Activated CD4-positive, alpha-beta memory T cell treated with anti-CD3 and anti-CD28 coated beads for 36 hours (primary cell): ENCODE results near the gene PRSS8. TPM values are rescaled to one million over a fixed set of nuclear protein-coding genes. Genes with fewer than 3 reads are reported as not detected.
"Not testable (repeated sequence)": the region's sequence is repeated elsewhere in the genome, so short reads cannot be mapped to it uniquely, and the experiment has no call there.

ENCODE experiments used
- CTCF ChIA-PET: fragments of 350-600 bp; sonication (Branson Sonifier 250); formaldehyde crosslinking; loops from one replicate; lab custom pipeline; 2021; ENCODE audit warnings: antibody characterized with exemption, inconsistent platforms; lab: Charles Lee
- POLR2A ChIA-PET: fragments of 350-600 bp; sonication (Branson Sonifier 250); formaldehyde crosslinking; loops from one replicate; lab custom pipeline; 2021; ENCODE audit warnings: antibody characterized with exemption; lab: Charles Lee
- DNase-seq: peaks from one replicate; pipeline ENCODE4 v3.0.0-alpha.2; 2020
- H3K27ac Mint-ChIP-seq: one replicate; pipeline ENCODE4 v1.8.0; 2021; ENCODE audit warnings: mixed read lengths
- H3K27me3 Mint-ChIP-seq: one replicate; pipeline ENCODE4 v1.8.0; 2021; ENCODE audit warnings: mixed read lengths
- H3K36me3 Mint-ChIP-seq: one replicate; pipeline ENCODE4 v1.8.0; 2021; ENCODE audit warnings: mixed read lengths
- H3K4me1 Mint-ChIP-seq: one replicate; pipeline ENCODE4 v1.8.0; 2021; ENCODE audit warnings: low read depth, mixed read lengths
- H3K4me3 Mint-ChIP-seq: one replicate; pipeline ENCODE4 v1.8.0; 2021; ENCODE audit warnings: mild to moderate bottlenecking, mixed read lengths
- H3K9me3 Mint-ChIP-seq: one replicate; pipeline ENCODE4 v1.8.0; 2021; ENCODE audit warnings: mixed read lengths
- intact Hi-C: fragments of 100-400 bp; cut with micrococcal nuclease; formaldehyde crosslinking; loops from one replicate; pipeline ENCODE4 v1.15.1; 2023
- total RNA-seq, 2 experiments: library from RNA; stranded (reverse); gene quantifications; one replicate each; pipeline ENCODE4 v1.2.3, GENCODE V29; 2021

Gene PRSS8
- total RNA-seq, 2 experiments from 2014 or later, result not detected

GRCh38 chr16:31143694-31144148, 8.2 kb upstream of the PRSS8 start:
- intact Hi-C loops, result loop anchor here (2.0 to 5.0 kb wide), 2 partner anchors 37 to 146 kb away; no protein-coding TSS in a partner anchor
- Mint-ChIP-seq H3K36me3 (no peaks in the 10 kb centered on the region), H3K27ac (peak overlapping the region; percentile 49), H3K4me3 (peak overlapping the region; percentile 23), H3K4me1 (peaks cover 13% of the 10 kb centered on the region), H3K9me3 (no peaks in the 10 kb centered on the region), H3K27me3 (peaks cover 4% of the 10 kb centered on the region)
- no peak for DNase-seq
- CTCF ChIA-PET, result interaction anchor here (1.2 to 2.9 kb wide), 6 partner anchors 14 to 288 kb away, joined by 3 to 36 read pairs (median 10); partner anchors contain the start of genes KAT8, PYDC1, ZNF646 and ZNF668
- POLR2A ChIA-PET, result interaction anchor here (2.9 kb wide), 2 partner anchors 25 to 36 kb away, joined by 27 to 44 read pairs; partner anchors contain the start of genes FUS and KAT8

- no peak for DNase-seq
- Mint-ChIP-seq H3K4me3 (peak overlapping the region; percentile 23), H3K36me3 (no peaks in the 10 kb centered on the region), H3K4me1 (peaks cover 13% of the 10 kb centered on the region), H3K27me3 (peaks cover 4% of the 10 kb centered on the region), H3K9me3 (no peaks in the 10 kb centered on the region), H3K27ac (peak overlapping the region; percentile 49)
- ChIA-PET POLR2A (interaction anchor here (1.1 to 2.9 kb wide), 5 partner anchors 24 to 70 kb away, joined by 3 to 44 read pairs (median 18); partner anchors contain the start of genes BCKDK, FUS, KAT8 and ZNF646), CTCF (interaction anchor here (0.7 to 3.3 kb wide), 48 partner anchors 8 to 726 kb away, joined by 3 to 37 read pairs (median 5); partner anchors contain the start of genes BCKDK, FUS, HSD3B7 and KAT8)
- intact Hi-C loops, result loop anchor here (2.0 to 5.0 kb wide), 2 partner anchors 36 to 146 kb away; no protein-coding TSS in a partner anchor
These were observed 7.6 kb upstream of the PRSS8 start for GRCh38 chr16:31143011-31143693.

- Mint-ChIP-seq H3K4me3 (peak overlapping the region; percentile 69), H3K27ac (peak overlapping the region; percentile 84), H3K4me1 (peaks cover 13% of the 10 kb centered on the region), H3K36me3 (no peaks in the 10 kb centered on the region), H3K9me3 (no peaks in the 10 kb centered on the region), H3K27me3 (peaks cover 2% of the 10 kb centered on the region)
- ChIA-PET POLR2A (interaction anchor here (0.6 to 2.9 kb wide), 11 partner anchors 15 to 318 kb away, joined by 3 to 44 read pairs (median 3); partner anchors contain the start of genes BCKDK, FUS, KAT8 and SETD1A), CTCF (interaction anchor here (0.7 to 3.3 kb wide), 66 partner anchors 9 to 730 kb away, joined by 3 to 37 read pairs (median 4); partner anchors contain the start of genes BCKDK, FUS, HSD3B7 and KAT8)
- DNase-seq, result peak; percentile 100
- intact Hi-C loops, result loop anchor here (1.0 to 5.0 kb wide), 9 partner anchors 25 to 317 kb away; partner anchors contain the start of genes ARMC5, KAT8, SETD1A and STX4
These were observed 6.8 kb upstream of the PRSS8 start for GRCh38 chr16:31142109-31143010.

GRCh38 chr16:31141489-31142108, 6.1 kb upstream of the PRSS8 start:
- intact Hi-C loops, result loop anchor here (1.0 to 5.0 kb wide), 9 partner anchors 24 to 318 kb away; partner anchors contain the start of genes ARMC5, KAT8, SETD1A and STX4
- peak overlapping the region; percentile 84 for H3K27ac Mint-ChIP-seq
- peak overlapping the region; percentile 69 for H3K4me3 Mint-ChIP-seq
- H3K27me3 Mint-ChIP-seq, result no peaks in the 10 kb centered on the region
- peak; percentile 24 for DNase-seq
- POLR2A ChIA-PET, result interaction anchor here (0.6 to 2.9 kb wide), 9 partner anchors 17 to 319 kb away, joined by 3 to 44 read pairs (median 3); partner anchors contain the start of genes BCKDK, FUS, KAT8 and SETD1A
- H3K36me3 Mint-ChIP-seq, result no peaks in the 10 kb centered on the region
- CTCF ChIA-PET, result interaction anchor here (0.7 to 3.3 kb wide), 56 partner anchors 10 to 730 kb away, joined by 3 to 37 read pairs (median 5); partner anchors contain the start of genes FUS, HSD3B7, KAT8 and PYCARD
- no peaks in the 10 kb centered on the region for H3K9me3 Mint-ChIP-seq
- H3K4me1 Mint-ChIP-seq, result peaks cover 13% of the 10 kb centered on the region

GRCh38 chr16:31141071-31141469, 5.5 kb upstream of the PRSS8 start:
- H3K4me3 Mint-ChIP-seq, H3K9me3 Mint-ChIP-seq, H3K36me3 Mint-ChIP-seq, DNase-seq, H3K27me3 Mint-ChIP-seq: not testable (repeated sequence)
- ChIA-PET POLR2A (interaction anchor here (2.6 to 2.9 kb wide), 3 partner anchors 22 to 68 kb away, joined by 18 to 44 read pairs (median 27); partner anchors contain the start of genes FUS, KAT8, ZNF646 and ZNF668), CTCF (interaction anchor here (1.4 to 3.3 kb wide), 5 partner anchors 19 to 316 kb away, joined by 4 to 36 read pairs (median 20); partner anchors contain the start of genes KAT8 and ZNF843)
- intact Hi-C loops, result loop anchor here (5.0 kb wide), 1 partner anchor 144 kb away; no protein-coding TSS in a partner anchor
- Mint-ChIP-seq H3K27ac (peak overlapping the region; percentile 38), H3K4me1 (peaks cover 13% of the 10 kb centered on the region)

GRCh38 chr16:31138621-31139578, 3.4 kb upstream of the PRSS8 start:
- H3K4me1 Mint-ChIP-seq, result peaks cover 13% of the 10 kb centered on the region
- ChIA-PET CTCF (no interaction called here), POLR2A (no interaction called here)
- no peak for DNase-seq
- H3K4me3 Mint-ChIP-seq, result no peak overlapping the region
- no peak overlapping the region for H3K27ac Mint-ChIP-seq
- H3K9me3 Mint-ChIP-seq, result no peaks in the 10 kb centered on the region
- H3K36me3 Mint-ChIP-seq, result no peaks in the 10 kb centered on the region
- intact Hi-C loops, result no loop called here
- no peaks in the 10 kb centered on the region for H3K27me3 Mint-ChIP-seq

GRCh38 chr16:31136822-31137499, 1.4 kb upstream of the PRSS8 start:
- H3K4me1 Mint-ChIP-seq, H3K27ac Mint-ChIP-seq, H3K36me3 Mint-ChIP-seq, CTCF ChIA-PET, intact Hi-C loops, H3K9me3 Mint-ChIP-seq, H3K27me3 Mint-ChIP-seq, H3K4me3 Mint-ChIP-seq, DNase-seq: not testable (repeated sequence)
- POLR2A ChIA-PET, result interaction anchor here (1.2 kb wide), 1 partner anchor 19 kb away, joined by 3 read pairs; the partner anchor contains the start of gene KAT8

GRCh38 chr16:31136287-31136662, 748 bp upstream of the PRSS8 start:
- Mint-ChIP-seq H3K4me3 (no peak overlapping the region), H3K27ac (no peak overlapping the region), H3K4me1 (peaks cover 1% of the 10 kb centered on the region), H3K36me3 (no peaks in the 10 kb centered on the region), H3K27me3 (no peaks in the 10 kb centered on the region), H3K9me3 (no peaks in the 10 kb centered on the region)
- ChIA-PET POLR2A (interaction anchor here (1.2 to 2.1 kb wide), 2 partner anchors 19 to 44 kb away, joined by 3 to 4 read pairs; partner anchors contain the start of gene KAT8), CTCF (no interaction called here)
- intact Hi-C loops, result no loop called here
- no peak for DNase-seq

GRCh38 chr16:31134625-31135534, 647 bp downstream of the PRSS8 start:
- Mint-ChIP-seq H3K27ac (no peak overlapping the region), H3K27me3 (no peaks in the 10 kb centered on the region), H3K4me1 (no peaks in the 10 kb centered on the region), H3K4me3 (no peak overlapping the region), H3K36me3 (peaks cover 5% of the 10 kb centered on the region), H3K9me3 (no peaks in the 10 kb centered on the region)
- DNase-seq, result no peak
- intact Hi-C loops, result no loop called here
- ChIA-PET CTCF (no interaction called here), POLR2A (interaction anchor here (2.1 kb wide), 1 partner anchor 46 kb away, joined by 4 read pairs; no protein-coding TSS in a partner anchor)
